ENCODE measurements around the gene SPAG16.
"Not testable (repeated sequence)": the region's sequence is repeated elsewhere in the genome, so short reads cannot be mapped to it uniquely, and the experiment has no call there.

Gene SPAG16

DNA sequence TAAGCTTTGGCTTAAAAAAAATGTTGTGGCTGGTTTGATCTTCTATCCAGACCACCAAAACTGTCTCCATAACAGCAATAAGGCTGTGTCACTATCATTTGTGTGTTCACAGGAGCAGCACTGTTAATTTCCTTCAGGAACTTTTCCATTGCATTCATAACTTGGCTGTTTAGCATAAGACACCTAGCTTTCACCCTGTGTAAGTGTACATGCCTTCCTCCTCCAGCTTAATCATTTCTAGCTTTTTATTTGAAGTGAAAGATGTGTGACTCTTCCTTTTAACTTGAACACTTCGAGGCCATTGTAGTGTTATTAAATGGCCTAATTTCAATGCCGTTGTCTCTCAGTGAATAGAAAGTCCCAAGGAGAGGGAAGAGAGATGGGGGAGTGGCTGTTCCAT is 773.7 kb downstream of the SPAG16 start:
- in situ Hi-C loops (cut with HindIII; ENCODE audit: low sequenced_read_pairs): no loop called here

DNA sequence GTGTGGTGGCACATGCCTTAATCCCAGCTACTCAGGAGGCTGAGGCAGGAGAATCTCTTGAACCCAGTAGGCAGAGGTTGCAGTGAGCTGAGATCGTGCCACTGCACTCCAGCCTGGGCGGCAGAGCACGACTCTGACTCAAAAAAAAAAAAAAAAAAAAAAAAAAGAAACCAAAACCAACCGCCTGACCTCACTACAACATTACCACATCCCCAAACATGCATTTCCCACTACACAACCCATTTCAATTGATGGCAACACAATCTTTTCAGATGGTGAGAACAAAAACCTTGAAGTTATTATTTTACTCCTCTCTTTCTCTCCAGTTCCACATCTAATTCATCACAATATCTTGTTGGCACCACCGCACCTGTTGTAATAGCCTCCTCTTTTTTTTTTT is 778.0 kb downstream of the SPAG16 start:
- in situ Hi-C loops (cut with HindIII; ENCODE audit: low sequenced_read_pairs): not testable (repeated sequence)

DNA sequence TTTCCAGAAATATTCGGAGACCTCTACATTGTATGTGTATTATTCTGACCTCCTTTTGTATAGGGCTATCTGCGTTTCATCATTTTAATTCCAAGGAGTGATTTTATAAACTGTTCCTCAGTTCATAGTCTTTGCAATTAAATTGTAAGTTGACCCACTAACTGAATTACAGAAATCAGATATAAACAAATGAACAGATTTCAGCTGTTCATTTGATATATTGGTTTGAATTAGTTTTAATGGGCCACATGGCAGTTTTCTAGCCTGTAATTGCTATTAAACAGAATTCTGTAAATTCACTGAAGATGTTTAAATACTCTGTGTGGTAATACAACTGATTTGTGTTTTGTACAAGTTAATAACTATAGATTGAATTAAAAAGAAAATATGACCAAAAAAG is 780.2 kb downstream of the SPAG16 start:
- in situ Hi-C loops (cut with HindIII; ENCODE audit: low sequenced_read_pairs): no loop called here

DNA sequence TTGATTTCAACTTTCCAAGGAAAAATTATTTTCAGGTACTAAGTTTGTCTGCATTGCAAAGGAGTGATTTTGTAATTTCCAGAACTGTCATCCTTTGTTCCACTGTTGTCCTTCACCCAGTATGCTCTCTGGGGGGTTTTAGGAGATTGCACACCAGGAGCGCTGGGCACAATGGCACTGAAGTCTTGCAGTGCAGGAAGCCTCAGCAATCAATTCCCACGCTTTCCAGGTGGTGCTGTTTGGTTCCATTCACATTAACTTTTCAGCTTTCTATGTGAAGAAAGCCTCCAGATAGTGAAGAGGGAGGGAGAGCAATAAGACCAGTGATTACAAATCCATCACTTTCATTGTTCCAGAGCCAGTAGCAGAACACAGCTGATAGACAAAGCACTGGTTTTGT is 782.6 kb downstream of the SPAG16 start:
- in situ Hi-C loops (cut with HindIII; ENCODE audit: low sequenced_read_pairs): no loop called here

DNA sequence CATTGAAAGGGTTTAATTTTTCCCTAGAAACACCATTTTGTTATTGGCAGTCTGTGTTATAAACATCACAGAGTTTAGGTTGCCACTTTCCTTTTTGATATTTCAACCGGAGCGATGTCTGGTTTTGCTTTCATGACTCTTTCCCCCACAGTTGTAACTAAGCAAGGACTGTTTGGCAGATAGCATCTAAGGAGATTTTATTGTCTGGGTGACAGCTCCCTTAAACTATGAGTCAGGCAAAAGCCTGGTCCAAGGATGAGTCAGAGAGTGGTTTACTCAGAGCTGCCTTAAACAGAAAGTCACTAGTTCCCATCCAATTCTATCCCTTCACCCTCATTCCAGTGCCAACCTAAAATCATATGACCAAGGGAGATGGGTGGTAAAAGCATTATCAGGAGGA is 785.0 kb downstream of the SPAG16 start:
- in situ Hi-C loops (cut with HindIII; ENCODE audit: low sequenced_read_pairs): no loop called here

DNA sequence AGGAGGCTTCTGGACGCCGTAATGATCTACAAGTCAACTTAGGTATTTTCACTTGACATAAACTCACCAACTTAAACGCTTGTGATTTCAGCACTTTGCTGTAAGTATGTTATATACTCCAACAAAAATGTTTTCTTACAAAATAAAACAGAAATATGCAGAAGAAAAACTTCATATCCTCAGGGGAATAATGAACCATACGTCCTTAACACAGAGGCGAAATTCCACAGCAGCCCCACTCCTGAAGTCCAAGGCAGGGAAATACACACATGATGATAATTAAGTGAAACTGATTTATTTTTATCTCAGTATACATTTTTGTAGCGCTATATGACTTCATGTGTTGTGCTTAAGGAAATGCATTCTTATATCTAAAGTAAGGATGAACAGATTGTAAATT is 791.2 kb downstream of the SPAG16 start:
- in situ Hi-C loops (cut with HindIII; ENCODE audit: low sequenced_read_pairs): no loop called here

DNA sequence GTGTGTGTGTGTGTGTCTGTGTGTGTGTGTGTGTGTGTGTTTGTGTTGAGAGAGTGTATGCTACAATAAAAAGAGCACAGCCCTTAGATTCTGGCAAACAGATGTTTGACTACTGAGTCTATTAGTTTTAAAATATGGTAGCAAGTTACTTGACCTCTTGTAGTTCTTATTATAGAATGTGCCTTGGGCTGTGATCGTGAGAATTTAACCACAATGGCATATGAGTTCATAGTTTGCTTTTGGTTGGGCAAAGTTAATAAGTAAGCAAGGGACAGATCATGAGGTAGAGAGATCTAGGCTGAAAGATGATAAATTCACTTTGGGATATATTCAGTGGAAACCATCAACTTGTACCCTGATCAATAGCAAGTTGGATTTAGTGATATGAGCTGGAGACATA is 792.3 kb downstream of the SPAG16 start:
- in situ Hi-C loops (cut with HindIII; ENCODE audit: low sequenced_read_pairs): no loop called here

DNA sequence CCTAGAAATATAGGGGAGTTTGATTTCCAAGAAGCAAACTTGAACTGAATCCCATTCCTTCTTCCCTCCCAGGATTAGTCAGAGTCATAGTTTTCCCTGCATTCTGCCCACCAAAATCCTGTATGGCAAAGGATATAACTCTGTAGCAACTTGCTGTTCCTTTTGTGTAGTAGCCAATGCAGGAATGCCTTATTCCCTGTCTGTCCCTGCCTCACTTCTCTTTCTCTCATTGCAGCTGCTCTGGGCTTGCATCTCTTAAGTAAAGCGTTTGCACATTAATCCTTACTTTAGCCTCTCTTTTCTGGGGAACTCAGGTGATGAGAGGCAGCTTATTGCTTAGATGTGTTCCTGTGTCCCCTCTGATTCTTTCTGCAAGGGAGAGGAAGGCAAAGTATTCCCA is 793.5 kb downstream of the SPAG16 start:
- in situ Hi-C loops (cut with HindIII; ENCODE audit: low sequenced_read_pairs): no loop called here

DNA sequence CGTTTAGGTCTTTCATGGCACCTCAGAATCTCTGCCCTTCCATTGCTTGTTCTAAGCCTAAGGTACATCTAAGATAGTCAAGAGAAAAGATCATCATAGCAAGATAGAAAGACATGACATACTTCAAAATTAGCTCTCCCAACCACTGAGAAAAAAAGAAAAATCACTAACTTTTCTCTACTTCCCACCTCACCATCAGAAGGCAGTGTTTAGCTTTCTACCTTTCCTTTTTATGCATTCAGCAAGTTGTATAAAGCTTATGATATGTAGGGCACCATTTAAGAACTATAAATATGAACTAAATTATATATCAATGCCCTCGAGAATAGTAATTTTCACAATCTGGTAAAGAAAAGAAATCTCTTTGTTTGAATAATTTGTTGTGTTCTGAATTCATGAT is 794.8 kb downstream of the SPAG16 start:
- in situ Hi-C loops (cut with HindIII; ENCODE audit: low sequenced_read_pairs): no loop called here

DNA sequence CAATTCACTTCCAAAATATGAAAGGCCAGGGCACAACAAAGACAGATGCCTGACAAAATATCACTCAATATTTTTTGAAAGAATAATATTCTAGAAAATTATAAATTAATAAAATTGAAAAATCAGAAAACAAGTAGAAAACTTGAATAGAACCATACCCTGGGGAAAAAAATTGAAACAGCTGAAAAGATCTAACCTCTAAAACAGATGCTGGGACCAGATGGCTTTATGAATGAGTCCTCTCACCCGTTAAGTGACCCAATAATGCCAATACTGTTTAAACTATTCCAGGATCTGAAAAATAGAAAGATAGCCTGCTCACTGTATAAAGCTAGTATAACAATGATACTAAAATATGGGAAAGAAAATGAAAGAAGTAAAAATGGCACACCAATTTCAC is 804.3 kb downstream of the SPAG16 start:
- in situ Hi-C loops (cut with HindIII; ENCODE audit: low sequenced_read_pairs): no loop called here

DNA sequence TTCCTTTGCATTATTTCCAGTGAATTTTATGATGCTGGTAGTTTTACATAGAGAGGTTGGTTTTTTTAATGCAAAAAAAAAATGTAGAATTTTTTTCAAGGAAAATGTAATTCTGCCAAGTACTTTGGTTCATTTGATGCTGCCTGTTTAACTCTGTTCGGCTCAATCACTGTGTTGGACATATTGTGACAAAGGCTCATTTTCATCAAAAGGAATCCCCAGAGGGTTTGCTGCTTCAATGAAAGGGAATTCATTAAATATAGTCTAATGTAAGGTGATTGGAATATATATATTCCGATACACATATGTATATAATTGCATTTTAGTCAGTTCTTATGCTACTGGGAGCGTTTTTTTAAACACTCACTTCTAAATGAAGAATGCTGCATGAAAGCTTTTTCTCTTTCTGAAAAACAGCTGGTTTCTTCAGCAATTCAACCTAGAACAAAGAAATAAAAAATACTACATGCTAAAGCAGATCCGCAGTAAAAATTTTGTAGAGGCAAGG is 812.0 kb downstream of the SPAG16 start:
- in situ Hi-C loops (cut with HindIII; ENCODE audit: low sequenced_read_pairs): no loop called here

DNA sequence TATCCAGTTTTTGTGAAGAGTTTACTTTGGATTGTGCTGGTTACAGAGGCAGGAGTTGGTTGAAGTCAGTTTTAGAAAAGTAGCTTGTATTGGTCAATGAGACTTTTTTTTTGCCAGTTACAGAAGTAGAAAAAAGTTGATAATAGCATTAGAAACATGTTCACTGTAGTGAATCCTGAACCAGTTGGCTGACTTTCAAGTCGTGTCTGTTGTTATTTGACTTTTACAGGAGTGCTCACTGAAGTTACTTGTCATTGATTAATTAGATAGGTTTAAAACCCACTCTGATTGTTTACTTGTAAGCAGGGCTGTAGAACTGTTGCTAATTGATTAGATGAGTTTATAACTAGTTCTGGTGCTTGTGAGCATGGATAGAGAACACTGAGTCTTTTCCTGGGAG is 814.5 kb downstream of the SPAG16 start:
- in situ Hi-C loops (cut with HindIII; ENCODE audit: low sequenced_read_pairs): no loop called here

DNA sequence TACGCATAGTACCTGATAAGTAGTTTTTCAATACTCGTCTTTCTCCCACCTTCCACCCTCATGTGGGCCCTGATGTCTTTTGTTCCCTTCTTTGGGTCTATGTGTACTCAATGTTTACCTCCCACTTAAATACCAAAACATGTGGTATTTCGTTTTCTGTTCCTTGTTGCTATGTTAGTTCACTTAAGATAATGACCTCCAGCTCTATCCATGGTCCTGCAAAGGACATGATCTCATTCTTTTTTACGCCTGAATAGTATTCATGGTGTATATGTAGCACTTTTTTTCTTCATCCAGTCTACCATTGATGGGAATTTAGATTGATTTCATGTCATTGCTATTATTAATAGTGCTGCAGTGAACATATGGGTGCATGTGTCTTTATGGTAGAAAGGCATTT is 816.2 kb downstream of the SPAG16 start:
- in situ Hi-C loops (cut with HindIII; ENCODE audit: low sequenced_read_pairs): no loop called here

DNA sequence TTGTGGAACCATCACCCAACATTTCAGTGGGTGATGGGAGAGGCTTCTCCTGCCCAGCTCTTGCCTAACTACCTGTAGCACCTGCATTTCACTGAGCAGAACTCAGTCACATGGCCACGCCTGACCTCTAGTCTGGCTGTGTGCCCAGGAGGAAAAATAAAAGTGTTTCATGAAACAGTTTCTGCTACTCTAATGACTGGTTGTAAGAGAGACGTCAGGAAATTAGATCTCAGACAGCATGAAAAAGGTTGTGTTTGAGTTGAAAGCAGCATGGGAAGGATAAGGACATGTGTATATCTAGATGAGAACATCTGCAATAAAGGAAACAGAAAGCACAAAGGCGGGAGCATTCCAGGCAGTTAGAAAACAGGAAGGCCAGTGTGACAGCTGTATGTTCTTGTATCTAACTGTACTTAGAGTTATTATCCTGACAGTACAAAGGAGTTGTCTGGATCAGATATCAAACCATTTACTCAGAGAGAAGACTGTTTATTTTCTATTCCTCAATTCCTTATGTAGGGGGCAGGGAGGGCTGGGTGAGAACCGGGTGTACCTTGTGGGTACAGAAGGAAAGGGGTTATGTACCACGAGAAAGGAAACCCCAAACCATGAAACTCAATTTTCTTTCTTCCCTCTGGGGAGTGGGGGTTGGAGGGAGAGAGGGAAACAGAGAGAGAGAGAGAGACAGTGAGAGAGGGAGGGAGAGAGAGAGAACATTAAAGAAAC is 819.2 kb downstream of the SPAG16 start:
- in situ Hi-C loops (cut with HindIII; ENCODE audit: low sequenced_read_pairs): no loop called here

DNA sequence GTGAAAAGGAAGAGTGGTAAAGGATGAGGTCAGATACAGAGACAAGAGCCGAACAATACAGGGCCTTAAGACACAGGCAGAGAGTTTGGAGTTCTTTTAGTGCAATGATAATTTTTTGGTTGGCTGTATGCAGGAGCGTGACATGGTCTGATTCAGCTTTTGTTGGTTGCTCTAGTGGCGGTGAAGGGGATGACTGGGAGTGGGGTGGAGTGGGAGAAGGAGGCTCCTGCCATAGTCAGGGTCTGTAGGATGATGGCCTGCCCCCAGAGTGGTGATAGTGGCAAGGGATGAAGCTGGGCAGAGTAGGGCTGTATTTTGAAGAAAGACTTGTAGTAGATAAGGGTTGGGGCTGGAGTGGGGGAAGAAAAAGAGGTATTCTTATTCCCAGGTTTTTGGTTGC is 820.0 kb downstream of the SPAG16 start:
- in situ Hi-C loops (cut with HindIII; ENCODE audit: low sequenced_read_pairs): no loop called here

DNA sequence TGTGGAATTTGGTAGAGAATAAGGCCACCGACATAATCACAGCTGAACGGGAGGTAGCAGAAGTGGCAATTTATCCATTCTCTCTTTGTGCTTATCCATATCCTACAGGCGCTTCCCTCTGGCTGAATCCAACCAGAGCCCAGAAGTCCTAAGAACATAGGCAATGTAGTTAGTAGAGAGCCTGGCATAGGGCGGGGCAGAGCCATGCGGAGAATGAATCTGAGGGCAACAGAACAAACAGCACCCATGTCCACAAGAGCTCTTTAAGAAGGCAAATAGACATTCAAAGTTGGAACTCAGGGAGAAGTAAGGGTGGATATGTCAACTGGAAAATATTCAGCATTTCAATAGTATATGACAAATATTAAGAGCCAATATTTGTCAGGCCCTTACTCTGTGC is 820.7 kb downstream of the SPAG16 start:
- in situ Hi-C loops (cut with HindIII; ENCODE audit: low sequenced_read_pairs): no loop called here

DNA sequence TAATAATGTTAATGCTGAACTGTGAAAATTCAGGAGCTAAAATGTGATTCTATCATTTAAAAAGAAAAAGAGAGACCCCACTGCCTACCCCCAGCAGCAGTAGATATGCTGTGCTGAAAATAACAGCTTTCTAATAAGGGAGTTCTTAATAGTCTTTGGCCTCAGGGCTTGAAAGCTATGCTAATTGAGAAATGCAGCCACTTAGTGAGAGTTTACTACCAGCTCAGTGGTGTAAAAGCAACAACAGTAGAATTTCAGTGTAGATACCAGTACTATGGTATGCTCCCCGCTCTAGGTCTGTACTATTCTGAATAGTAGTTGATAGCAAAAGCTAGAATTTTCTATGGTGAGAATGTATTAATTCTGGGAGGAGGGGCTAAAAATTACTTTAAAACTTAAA is 823.5 kb downstream of the SPAG16 start:
- in situ Hi-C loops (cut with HindIII; ENCODE audit: low sequenced_read_pairs): no loop called here

DNA sequence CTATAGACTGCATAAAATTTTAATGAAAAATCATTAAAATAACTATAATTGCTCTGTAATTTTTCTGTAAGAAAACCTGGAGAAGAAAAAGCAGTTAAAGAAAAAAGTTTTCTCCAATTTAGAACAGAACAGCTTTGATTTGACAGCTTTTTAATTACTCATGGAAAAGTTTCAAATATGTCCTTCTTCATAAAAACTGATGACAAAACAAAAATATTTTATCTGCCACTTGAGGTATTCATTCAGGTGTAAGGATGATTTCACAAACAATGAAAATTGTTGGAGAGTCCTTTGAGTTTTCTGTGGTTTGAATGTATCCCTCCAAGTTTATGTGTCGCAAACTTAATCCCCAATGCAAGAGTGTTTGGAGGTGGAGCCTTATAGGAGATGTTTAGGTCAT is 824.3 kb downstream of the SPAG16 start:
- in situ Hi-C loops (cut with HindIII; ENCODE audit: low sequenced_read_pairs): no loop called here

DNA sequence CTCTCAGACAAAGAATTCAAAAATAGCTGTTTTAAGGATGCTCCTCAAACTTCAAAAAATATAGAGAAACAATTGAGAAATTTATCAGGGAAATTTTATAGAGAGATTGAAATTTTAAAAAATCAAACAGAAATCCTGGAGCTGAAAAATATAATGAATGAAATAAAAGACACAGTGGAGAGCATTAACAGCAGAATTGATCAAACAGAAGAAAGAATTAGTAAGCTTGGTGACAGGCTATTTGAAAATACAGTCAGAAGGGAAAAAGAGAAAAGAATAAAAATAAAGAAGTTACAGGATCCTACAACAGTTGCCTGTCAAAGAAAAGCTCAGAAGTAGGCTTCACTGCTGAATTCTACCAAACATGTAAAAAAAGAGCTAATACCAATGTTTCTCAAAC is 832.8 kb downstream of the SPAG16 start:
- in situ Hi-C loops (cut with HindIII; ENCODE audit: low sequenced_read_pairs): no loop called here

DNA sequence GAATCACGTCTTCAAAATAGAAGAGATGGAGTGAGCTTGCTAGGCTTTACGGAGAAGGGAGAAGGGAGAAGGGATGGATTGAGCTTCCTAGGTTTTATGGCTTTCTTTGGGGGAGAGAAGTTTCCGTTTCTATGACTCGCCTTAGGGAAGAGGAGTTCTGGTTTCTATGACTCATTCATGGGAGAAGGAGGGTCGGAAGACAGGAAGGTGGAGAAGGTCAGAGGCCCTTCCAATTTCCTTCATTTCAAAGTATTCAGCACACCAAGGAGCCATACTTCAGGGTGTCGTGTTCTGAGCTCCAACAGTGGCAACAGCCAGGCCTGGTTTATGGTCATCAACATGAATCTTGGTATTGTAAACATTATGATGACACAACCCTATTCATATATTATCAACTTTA is 841.9 kb downstream of the SPAG16 start:
- in situ Hi-C loops (cut with HindIII; ENCODE audit: low sequenced_read_pairs): no loop called here

DNA sequence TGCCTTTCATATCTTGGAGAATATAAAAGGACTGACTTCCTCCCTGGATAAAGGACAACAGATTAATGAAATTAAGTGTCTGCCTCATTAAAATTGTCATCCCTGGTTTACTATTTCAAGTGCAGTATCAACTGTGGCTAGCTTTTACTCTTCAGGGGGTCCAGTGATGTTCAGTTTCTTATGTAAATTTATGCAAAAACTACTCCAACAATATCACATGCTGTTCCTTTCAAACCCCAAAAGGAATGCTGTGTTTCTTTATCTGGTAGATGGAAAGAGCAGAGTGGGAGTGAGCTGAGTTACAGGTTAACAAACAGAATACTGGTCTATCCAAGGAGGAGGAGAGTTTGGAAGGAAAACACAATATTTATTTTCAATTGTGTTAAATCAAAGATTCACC is 842.9 kb downstream of the SPAG16 start:
- in situ Hi-C loops (cut with HindIII; ENCODE audit: low sequenced_read_pairs): no loop called here

DNA sequence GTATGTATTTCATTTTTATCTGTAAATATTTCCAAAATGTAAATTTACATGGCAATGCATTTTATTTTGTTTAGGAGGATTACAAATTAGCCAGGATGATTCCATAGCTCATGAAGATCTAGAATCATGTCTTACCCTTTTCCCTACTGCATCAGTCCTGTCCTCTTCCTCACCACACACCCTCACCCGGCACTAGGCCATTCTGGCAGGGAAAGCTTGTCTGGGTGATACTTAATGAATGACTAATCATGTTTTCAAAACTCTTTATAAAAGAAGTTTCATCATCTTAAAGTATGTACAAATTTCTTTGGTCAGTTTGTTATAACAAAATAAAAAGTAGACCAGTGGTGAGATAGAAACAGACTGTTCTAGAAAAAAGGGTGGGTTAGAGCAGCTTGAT is 843.3 kb downstream of the SPAG16 start:
- in situ Hi-C loops (cut with HindIII; ENCODE audit: low sequenced_read_pairs): no loop called here

DNA sequence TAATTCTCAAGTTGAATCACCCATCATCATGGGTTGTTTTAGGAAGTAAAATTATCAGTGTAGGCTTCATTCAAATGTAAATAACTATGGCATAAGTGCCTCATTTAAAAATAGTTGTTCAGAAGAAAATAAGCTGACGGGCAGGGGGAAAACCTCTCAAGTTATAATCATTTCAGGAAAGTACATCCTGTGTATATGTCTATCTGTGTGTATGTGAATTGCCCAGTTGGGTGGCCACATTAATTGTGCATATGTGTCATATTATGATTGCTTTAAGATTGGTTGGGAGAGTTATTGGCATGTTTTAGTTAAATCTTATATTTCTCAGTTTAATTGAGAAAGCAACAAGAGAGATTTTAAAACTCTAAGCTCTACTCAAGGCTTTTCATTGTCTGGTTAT is 843.8 kb downstream of the SPAG16 start:
- in situ Hi-C loops (cut with HindIII; ENCODE audit: low sequenced_read_pairs): no loop called here

Data from endothelial cell of hepatic sinusoid (primary cell).